Measurements from ENCODE around the gene MAP3K20. TPM values are rescaled to one million over a fixed set of nuclear protein-coding genes. Genes with fewer than 3 reads are reported as not detected.

The MAP3K20 gene
- polyA plus RNA-seq, 1 of the 3 experiments (the other 2 are of a cell fraction): 8.5 TPM

GRCh38 chr2:173251225-173251624, 175.6 kb downstream of the MAP3K20 start:
- no peak for DNase-seq
- Histone ChIP-seq H3K4me1 (ENCODE audit: control insufficient read depth in 1 of 2, insufficient read depth in 2 of 2, low read depth in 1 of 2, low read length in 1 of 2) (no peaks in the 10 kb centered on the region; a peak in 1 of 4 replicates), H3K27ac (ENCODE audit: low read depth in 2 of 2, low read length in 1 of 2) (no peak overlapping the region), H3K27me3 (ENCODE audit: insufficient read depth) (no peaks in the 10 kb centered on the region), H3K9me2 (no peaks in the 10 kb centered on the region), H3K79me2 (ENCODE audit: insufficient read depth) (no peaks in the 10 kb centered on the region), H2AFZ (ENCODE audit: low read depth) (no peak overlapping the region), H3K4me2 (no peak overlapping the region), H3K36me3 (replicated peaks in 1 of 2; ENCODE audit: control insufficient read depth in 1 of 2, insufficient read depth in 2 of 2, low read length in 1 of 2) (no peaks in the 10 kb centered on the region), H3K9ac (no peak overlapping the region), H3K4me3 (ENCODE audit: low read depth in 2 of 2, low read length in 1 of 2) (no peak overlapping the region), H3K9me3 (no peaks in the 10 kb centered on the region), H4K20me1 (ENCODE audit: insufficient read depth) (no peaks in the 10 kb centered on the region), H3F3A (replicated peaks; ENCODE audit: insufficient read depth) (no peaks in the 10 kb centered on the region)
- POLR2A ChIA-PET: no interaction called here
- 96% methylated on average over 2 of the region's 2 CpGs for WGBS (ENCODE audit: low lambda C conversion rate)
- CTCF ChIA-PET: no interaction called here
- TF ChIP-seq TAF1 (IDR thresholded peaks at IDR 0.05; ENCODE audit: borderline replicate concordance, low read depth, low read length) (no peak), TEAD4 (IDR thresholded peaks at IDR 0.05; ENCODE audit: borderline replicate concordance, insufficient read depth) (no peak)

GRCh38 chr2:173252581-173252980, 176.9 kb downstream of the MAP3K20 start:
- no peak overlapping the region for H3K4me2 ChIP-seq
- TF ChIP-seq NFIC (IDR thresholded peaks at IDR 0.05; ENCODE audit: borderline replicate concordance) (no peak), GABPA (IDR thresholded peaks at IDR 0.05; ENCODE audit: low read depth) (no peak), MEF2A (IDR thresholded peaks at IDR 0.05; ENCODE audit: borderline replicate concordance, low read depth) (no peak), TAF1 (IDR thresholded peaks at IDR 0.05; ENCODE audit: borderline replicate concordance, low read depth, low read length) (no peak), EP300 (IDR thresholded peaks at IDR 0.05; ENCODE audit: borderline replicate concordance in 1 of 2, low read depth in 1 of 2, low read length in 1 of 2) (no peak), USF1 (IDR thresholded peaks at IDR 0.05; ENCODE audit: borderline replicate concordance, low read depth) (no peak), SIN3A (IDR thresholded peaks at IDR 0.05; ENCODE audit: borderline replicate concordance, low read depth, low read length) (no peak), REST (IDR thresholded peaks at IDR 0.05; ENCODE audit: low read depth, low read length) (no peak), FOXM1 (IDR thresholded peaks at IDR 0.05; ENCODE audit: low read depth) (no peak), SMC3 (IDR thresholded peaks at IDR 0.05; ENCODE audit: low read depth, low read length) (no peak), FOXJ3 (CRISPR knock-in tag; IDR thresholded peaks at IDR 0.05) (no peak), RCOR1 (IDR thresholded peaks at IDR 0.05; ENCODE audit: low read length) (no peak), IRF3 (IDR thresholded peaks at IDR 0.05; ENCODE audit: low read depth, low read length) (no peak), CTCF (IDR thresholded peaks at IDR 0.05) (no peak), JUND (IDR thresholded peaks at IDR 0.05) (no peak), RXRA (IDR thresholded peaks at IDR 0.05; ENCODE audit: borderline replicate concordance, low read depth) (no peak), PBX3 (IDR thresholded peaks at IDR 0.05) (no peak)
- H3K27ac ChIP-seq (ENCODE audit: low read depth in 2 of 2, low read length in 1 of 2): no peak overlapping the region
- H2AFZ ChIP-seq (ENCODE audit: low read depth): no peak overlapping the region
- WGBS (ENCODE audit: low lambda C conversion rate): 91% methylated on average over 5 of the region's 5 CpGs
- CTCF ChIA-PET: interaction anchor here (1.9 kb wide), 1 partner anchor 9 kb away, joined by 4 read pairs; no protein-coding TSS in a partner anchor
- no peaks in the 10 kb centered on the region for H4K20me1 ChIP-seq (ENCODE audit: insufficient read depth)
- peaks cover 0 to under 1% of the 10 kb centered on the region in 2 experiments for H3K36me3 ChIP-seq (replicated peaks in 1 of 2; ENCODE audit: control insufficient read depth in 1 of 2, insufficient read depth in 2 of 2, low read length in 1 of 2)
- no peak for DNase-seq
- H3K27me3 ChIP-seq (ENCODE audit: insufficient read depth): no peaks in the 10 kb centered on the region
- no peak overlapping the region for H3K9ac ChIP-seq
- no peaks in the 10 kb centered on the region for H3F3A ChIP-seq (replicated peaks; ENCODE audit: insufficient read depth)
- no peak overlapping the region for H3K4me3 ChIP-seq (ENCODE audit: low read depth in 2 of 2, low read length in 1 of 2)
- H3K9me3 ChIP-seq: no peaks in the 10 kb centered on the region
- POLR2A ChIA-PET: no interaction called here
- H3K4me1 ChIP-seq (ENCODE audit: control insufficient read depth in 1 of 2, insufficient read depth in 2 of 2, low read depth in 1 of 2, low read length in 1 of 2): no peaks in the 10 kb centered on the region; a peak in 1 of 4 replicates
- H3K9me2 ChIP-seq: no peaks in the 10 kb centered on the region
- H3K79me2 ChIP-seq (ENCODE audit: insufficient read depth): no peaks in the 10 kb centered on the region

All from SK-N-SH (cell line).